Panc1 (cell line): ENCODE measurements around the gene TMEM236. TPM values are rescaled to one million over a fixed set of nuclear protein-coding genes. Genes with fewer than 3 reads are reported as not detected.

Source experiments
- ATAC-seq: fragments of 200-7000 bp; cut with Tn5 transposase; 2 replicates; pipeline ENCODE4 v1.9.1; 2020; ENCODE audit warnings: mild to moderate bottlenecking, moderate library complexity
- BruUV-seq: library from RNA; stranded (reverse); fragments of 400-500 nt; replicated peaks from 2 replicates; lab custom pipeline; 2021; lab: Mats Ljungman, UMichigan
- CTCF ChIA-PET: fragments of 300-600 bp; sonication (Branson Sonifier 250); formaldehyde crosslinking; loops from one replicate; lab custom pipeline; 2022; ENCODE audit warnings: antibody characterized with exemption; lab: Charles Lee
- POLR2A ChIA-PET: fragments of 300-600 bp; sonication (Branson Sonifier 250); formaldehyde crosslinking; loops from one replicate; lab custom pipeline; 2022; ENCODE audit warnings: antibody characterized with exemption; lab: Charles Lee
- DNase-seq: peaks from one replicate; pipeline ENCODE4 v3.0.0-alpha.2; 2010; ENCODE audit warnings: low read depth, low spot score
- H3K27ac ChIP-seq: 2 replicates; pipeline ENCODE4 v1.5.1; 2011; ENCODE audit warnings: mild to moderate bottlenecking, low read length, inconsistent platforms
- H3K27me3 ChIP-seq: fragments of 200-500 bp; sonication (Bioruptor generic); 2 replicates; pipeline ENCODE4 v1.6.0; 2014; ENCODE audit warnings: low read length, inconsistent platforms; ENCODE audit not compliant: control insufficient read depth, insufficient read depth
- H3K36me3 ChIP-seq: fragments of 200-500 bp; sonication (Bioruptor generic); 2 replicates; pipeline ENCODE4 v1.5.1; 2014; ENCODE audit warnings: inconsistent platforms, mild to moderate bottlenecking, low read length, moderate library complexity; ENCODE audit not compliant: control insufficient read depth, insufficient read depth
- H3K4me1 ChIP-seq: 2 replicates; pipeline ENCODE4 v1.5.1; 2011; ENCODE audit warnings: inconsistent platforms, mild to moderate bottlenecking, low read length, moderate library complexity; ENCODE audit not compliant: control insufficient read depth, insufficient read depth
- H3K4me3 ChIP-seq, 2 experiments: 2 replicates each; pipeline ENCODE4 v1.5.1; 2011 to 2012; ENCODE audit warnings: low read depth in 2 of 2, low read length in 2 of 2, mild to moderate bottlenecking in 2 of 2, inconsistent platforms in 1 of 2, moderate library complexity in 1 of 2
- H3K9me3 ChIP-seq: fragments of 200-500 bp; sonication (Bioruptor generic); 2 replicates; pipeline ENCODE4 v1.5.1; 2014; ENCODE audit warnings: low read depth, mild to moderate bottlenecking, inconsistent platforms, low read length, moderate library complexity; ENCODE audit not compliant: control insufficient read depth, insufficient read depth
- CTCF ChIP-seq: fragments of 450-650 bp; IDR thresholded peaks from 2 replicates; pipeline ENCODE4 v1.5.1; 2017; ENCODE audit warnings: mild to moderate bottlenecking
- POLR2AphosphoS5 ChIP-seq: IDR thresholded peaks from 2 replicates; pipeline ENCODE4 v1.6.1; 2012; ENCODE audit warnings: mild to moderate bottlenecking, low read depth, low read length, moderate library complexity
- REST ChIP-seq, 2 experiments: IDR thresholded peaks; 2 replicates each; pipeline ENCODE4 v1.6.1; 2011 to 2012; ENCODE audit warnings: low read depth in 2 of 2, control low read depth in 1 of 2, low read length in 1 of 2, mild to moderate bottlenecking in 1 of 2, moderate library complexity in 1 of 2; ENCODE audit not compliant: insufficient read depth in 1 of 2
- SIN3A ChIP-seq: IDR thresholded peaks from 2 replicates; pipeline ENCODE4 v1.6.1; 2012; ENCODE audit warnings: low read depth, mild to moderate bottlenecking, low read length, moderate library complexity, borderline replicate concordance; ENCODE audit not compliant: insufficient read depth
- TCF7L2 ChIP-seq: IDR thresholded peaks from 2 replicates; pipeline ENCODE4 v1.6.1; 2011; ENCODE audit warnings: mild to moderate bottlenecking, low read depth, low read length, inconsistent platforms
- in situ Hi-C: cut with HindIII; loops from 2 replicates; pipeline ENCODE4 v1.10.0; 2016; ENCODE audit warnings: low sequenced_read_pairs, low pct_unique_long_range_greater_than_20kb
- intact Hi-C: fragments of 100-400 bp; cut with micrococcal nuclease; formaldehyde crosslinking; loops from one replicate; pipeline ENCODE4 v1.10.0; 2022; ENCODE audit not compliant: unreplicated experiment
- total RNA-seq: library from RNA; stranded (reverse); gene quantifications from one replicate; pipeline ENCODE4 v1.2.1, GENCODE V29; 2021; ENCODE audit not compliant: unreplicated experiment

TMEM236 gene
- total RNA-seq, 1 experiment from 2014 or later: 0.05 TPM

DNA sequence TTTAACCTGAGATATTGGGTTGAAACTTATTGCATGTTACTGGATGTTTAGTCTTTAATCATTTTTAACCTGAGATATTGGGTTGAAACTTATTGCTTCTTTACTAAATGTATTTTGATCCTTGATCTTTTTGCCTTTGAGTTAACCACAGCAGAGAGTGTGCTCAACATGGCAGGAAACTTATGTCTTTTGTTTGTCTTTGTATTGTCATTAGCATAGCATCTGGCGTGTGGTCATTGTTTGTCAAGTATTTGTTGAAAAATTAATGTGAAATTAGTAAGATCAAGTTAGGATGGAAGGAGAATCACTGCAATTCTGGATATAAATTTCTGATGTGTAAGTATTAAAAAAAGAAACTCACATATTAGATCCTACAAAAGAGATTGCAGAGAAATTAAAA is 65.3 kb downstream of the TMEM236 start:
- Histone ChIP-seq H3K27me3 (no peaks in the 10 kb centered on the region), H3K36me3 (no peaks in the 10 kb centered on the region), H3K27ac (no peak overlapping the region), H3K9me3 (no peaks in the 10 kb centered on the region), H3K4me1 (no peaks in the 10 kb centered on the region), H3K4me3 (no peak overlapping the region)
- CTCF ChIA-PET: no interaction called here
- in situ Hi-C loops: no loop called here
- no TSS peak for BruUV-seq
- DNase-seq: no peak
- intact Hi-C loops: no loop called here
- ATAC-seq: no peak
- TF ChIP-seq CTCF (no peak), REST (IDR thresholded peaks at IDR 0.05; ENCODE audit: insufficient read depth in 1 of 2, low read depth in 2 of 2, low read length in 1 of 2) (no peak)
- POLR2A ChIA-PET: no interaction called here

GRCh38 chr10:17817790-17818189 is 65.8 kb downstream of the TMEM236 start:
- no peak overlapping the region for H3K4me3 ChIP-seq
- TF ChIP-seq CTCF (no peak), SIN3A (no peak), REST (IDR thresholded peaks at IDR 0.05; ENCODE audit: insufficient read depth in 1 of 2, low read depth in 2 of 2, low read length in 1 of 2) (no peak), POLR2AphosphoS5 (no peak), TCF7L2 (no peak)
- ATAC-seq (no peak), DNase-seq (no peak)
- no peak overlapping the region for H3K27ac ChIP-seq
- CTCF ChIA-PET: no interaction called here
- H3K27me3 ChIP-seq: no peaks in the 10 kb centered on the region
- H3K4me1 ChIP-seq: no peaks in the 10 kb centered on the region; the same call in 1 of the 2 replicates
- no peaks in the 10 kb centered on the region for H3K36me3 ChIP-seq
- H3K9me3 ChIP-seq: no peaks in the 10 kb centered on the region
- intact Hi-C loops: no loop called here
- POLR2A ChIA-PET: no interaction called here
- in situ Hi-C loops: no loop called here
- BruUV-seq: no TSS peak
